Fibroblast of mammary gland (primary cell): ENCODE measurements around the gene SLC25A31.

Experiments used
- DNase-seq: peaks from one replicate; pipeline ENCODE4 v3.0.0-alpha.2; 2010; ENCODE audit warnings: low read depth
- H3K4me3 ChIP-seq: 2 replicates; pipeline ENCODE4 v1.5.1; 2011; ENCODE audit warnings: low read depth, mild to moderate bottlenecking, low read length, moderate library complexity; ENCODE audit not compliant: control insufficient read depth
- TF ChIP-seq, protein P1 (sequence below): conservative IDR thresholded peaks from 2 replicates; pipeline ENCODE4 v1.5.1; 2011; ENCODE audit warnings: low read depth, low read length, inconsistent platforms; ENCODE audit not compliant: control insufficient read depth, insufficient read depth

SLC25A31 gene

DNA sequence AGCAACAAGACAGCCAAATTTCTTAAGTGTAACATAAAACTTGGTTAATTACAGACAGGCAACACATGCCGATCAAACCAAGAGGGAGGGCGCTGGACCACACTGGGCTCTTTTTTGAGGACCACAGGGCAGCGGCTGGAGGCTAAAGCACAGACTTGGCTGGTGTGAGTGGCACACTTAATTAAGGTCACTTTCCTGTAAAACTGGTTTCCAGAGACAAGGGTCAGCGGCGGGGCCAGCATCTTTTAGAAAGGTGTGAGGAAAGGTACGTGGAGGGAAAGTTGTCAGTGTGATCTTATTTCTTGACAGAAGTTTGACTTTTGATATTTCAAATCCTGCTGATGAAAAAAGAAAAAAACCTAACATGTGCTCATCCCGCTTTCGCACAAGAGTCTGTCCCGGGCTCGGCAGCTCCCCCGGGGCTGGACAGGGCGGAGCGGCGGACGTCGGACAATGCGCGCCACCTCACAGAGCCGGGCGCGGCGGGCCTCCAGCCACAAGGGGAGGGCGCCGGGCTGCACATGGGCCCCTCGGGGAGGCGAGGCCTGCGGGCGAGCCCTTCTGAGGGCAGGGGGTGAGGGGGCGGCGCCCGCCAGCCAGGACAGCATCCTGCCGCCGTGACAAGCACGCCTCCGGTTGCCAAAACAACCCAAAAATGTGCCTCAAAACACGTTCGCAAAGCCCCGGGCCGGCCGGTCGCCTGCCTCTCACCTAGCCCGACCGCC, 51.3 kb downstream of the SLC25A31 start:
- TF ChIP-seq, protein P1, sequence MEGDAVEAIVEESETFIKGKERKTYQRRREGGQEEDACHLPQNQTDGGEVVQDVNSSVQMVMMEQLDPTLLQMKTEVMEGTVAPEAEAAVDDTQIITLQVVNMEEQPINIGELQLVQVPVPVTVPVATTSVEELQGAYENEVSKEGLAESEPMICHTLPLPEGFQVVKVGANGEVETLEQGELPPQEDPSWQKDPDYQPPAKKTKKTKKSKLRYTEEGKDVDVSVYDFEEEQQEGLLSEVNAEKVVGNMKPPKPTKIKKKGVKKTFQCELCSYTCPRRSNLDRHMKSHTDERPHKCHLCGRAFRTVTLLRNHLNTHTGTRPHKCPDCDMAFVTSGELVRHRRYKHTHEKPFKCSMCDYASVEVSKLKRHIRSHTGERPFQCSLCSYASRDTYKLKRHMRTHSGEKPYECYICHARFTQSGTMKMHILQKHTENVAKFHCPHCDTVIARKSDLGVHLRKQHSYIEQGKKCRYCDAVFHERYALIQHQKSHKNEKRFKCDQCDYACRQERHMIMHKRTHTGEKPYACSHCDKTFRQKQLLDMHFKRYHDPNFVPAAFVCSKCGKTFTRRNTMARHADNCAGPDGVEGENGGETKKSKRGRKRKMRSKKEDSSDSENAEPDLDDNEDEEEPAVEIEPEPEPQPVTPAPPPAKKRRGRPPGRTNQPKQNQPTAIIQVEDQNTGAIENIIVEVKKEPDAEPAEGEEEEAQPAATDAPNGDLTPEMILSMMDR, result no peak
- DNase-seq, result peak; percentile 32
- peak overlapping the region; percentile 83 for H3K4me3 ChIP-seq

DNA sequence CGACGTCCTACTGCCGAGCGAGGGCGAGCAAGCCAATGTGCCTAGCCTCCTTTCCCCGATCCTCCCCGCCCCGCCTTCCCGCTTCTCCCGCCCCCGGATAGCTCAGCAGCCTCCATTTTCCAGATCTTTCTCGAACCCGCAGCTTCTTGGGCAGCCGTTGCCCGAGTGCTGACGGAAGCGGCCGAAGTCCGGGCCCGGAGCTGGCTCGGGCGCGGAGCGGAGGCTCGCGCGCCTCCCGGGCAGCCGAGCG, 51.8 kb downstream of the SLC25A31 start:
- peak overlapping the region; percentile 83 for H3K4me3 ChIP-seq
- TF ChIP-seq, protein P1, result no peak
- DNase-seq, result peak; percentile 77

DNA sequence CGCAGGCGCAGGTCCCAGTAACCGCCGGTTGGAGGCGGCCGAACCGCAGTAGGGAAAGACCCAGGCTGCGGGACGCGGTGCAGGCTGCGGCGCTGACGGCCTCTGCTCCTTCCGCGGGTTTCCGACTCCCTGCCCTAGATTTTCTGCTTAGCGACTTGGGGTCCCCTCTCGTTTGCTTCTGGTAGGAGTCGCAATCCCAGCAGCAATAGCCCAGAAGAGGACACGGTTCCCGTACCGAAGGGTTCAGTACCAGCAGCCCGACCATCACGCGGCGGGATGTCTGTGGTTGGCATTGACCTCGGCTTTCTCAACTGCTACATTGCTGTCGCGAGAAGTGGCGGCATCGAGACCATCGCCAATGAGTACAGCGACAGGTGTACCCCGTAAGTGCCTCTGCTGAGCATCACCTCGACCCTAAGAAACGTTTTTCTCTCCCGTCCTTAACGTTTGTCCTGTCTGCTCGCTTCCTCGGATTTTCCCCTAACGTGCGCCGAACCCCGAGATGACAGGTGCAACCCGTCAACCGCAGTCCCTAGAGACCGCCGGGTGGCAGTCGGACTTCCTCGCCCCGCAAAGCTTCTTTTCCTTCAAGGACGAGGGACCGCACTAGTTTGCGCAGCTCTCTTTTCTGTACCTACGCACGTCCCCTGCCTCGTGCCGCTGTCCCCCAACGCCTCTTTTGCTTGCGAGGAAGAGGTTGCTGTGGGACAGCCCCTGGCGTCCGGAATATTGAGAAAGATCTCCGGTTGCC, 52.2 kb downstream of the SLC25A31 start, which contains the start of gene HSPA4L:
HSPA4L (plus strand) TSS at position 48 of the 751 bp plus-strand sequence; CDS start at position 277, 229 bp downstream.
- DNase-seq, result peak; percentile 25
- peak within 1 kb of the TSS; percentile 83 for H3K4me3 ChIP-seq
- TF ChIP-seq, protein P1, result no peak

DNA sequence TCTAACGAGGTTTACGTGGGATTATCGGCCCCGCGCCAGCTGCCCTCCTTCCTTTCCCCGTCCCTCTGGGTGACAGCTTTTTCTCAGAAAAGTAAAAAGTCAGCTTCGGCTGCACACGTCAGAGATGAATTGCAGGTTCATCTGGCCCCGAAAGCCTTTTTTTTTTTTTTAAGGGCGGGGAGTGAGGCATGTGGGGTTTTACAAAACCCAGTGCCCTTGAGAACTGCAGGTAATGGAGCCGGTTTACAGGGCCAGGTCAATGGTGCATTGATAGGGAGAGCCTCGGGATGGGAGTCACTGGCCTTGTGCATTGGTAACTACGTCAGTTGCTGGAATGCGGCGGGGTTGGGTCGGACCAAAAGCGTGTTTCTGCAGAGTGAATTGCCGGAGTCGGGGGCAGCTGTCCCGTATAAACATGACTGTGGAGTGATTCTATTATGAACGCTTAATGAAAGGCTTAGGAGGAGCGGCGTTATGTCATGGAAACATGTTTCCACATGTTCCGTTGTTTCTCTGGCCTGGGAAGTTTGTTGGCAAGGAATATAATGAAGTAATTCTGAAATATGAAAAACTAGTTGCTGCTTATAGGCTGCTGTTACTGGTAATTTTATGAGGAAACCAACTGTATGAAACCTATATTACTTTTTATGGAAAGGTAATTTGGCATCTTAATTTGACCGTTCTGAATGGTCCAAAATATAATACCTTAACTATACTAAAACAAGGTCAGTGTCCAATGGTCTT, 53.0 kb downstream of the SLC25A31 start:
- peak; percentile 65 for DNase-seq
- TF ChIP-seq, protein P1, result no peak
- H3K4me3 ChIP-seq, result peak overlapping the region; percentile 83

DNA sequence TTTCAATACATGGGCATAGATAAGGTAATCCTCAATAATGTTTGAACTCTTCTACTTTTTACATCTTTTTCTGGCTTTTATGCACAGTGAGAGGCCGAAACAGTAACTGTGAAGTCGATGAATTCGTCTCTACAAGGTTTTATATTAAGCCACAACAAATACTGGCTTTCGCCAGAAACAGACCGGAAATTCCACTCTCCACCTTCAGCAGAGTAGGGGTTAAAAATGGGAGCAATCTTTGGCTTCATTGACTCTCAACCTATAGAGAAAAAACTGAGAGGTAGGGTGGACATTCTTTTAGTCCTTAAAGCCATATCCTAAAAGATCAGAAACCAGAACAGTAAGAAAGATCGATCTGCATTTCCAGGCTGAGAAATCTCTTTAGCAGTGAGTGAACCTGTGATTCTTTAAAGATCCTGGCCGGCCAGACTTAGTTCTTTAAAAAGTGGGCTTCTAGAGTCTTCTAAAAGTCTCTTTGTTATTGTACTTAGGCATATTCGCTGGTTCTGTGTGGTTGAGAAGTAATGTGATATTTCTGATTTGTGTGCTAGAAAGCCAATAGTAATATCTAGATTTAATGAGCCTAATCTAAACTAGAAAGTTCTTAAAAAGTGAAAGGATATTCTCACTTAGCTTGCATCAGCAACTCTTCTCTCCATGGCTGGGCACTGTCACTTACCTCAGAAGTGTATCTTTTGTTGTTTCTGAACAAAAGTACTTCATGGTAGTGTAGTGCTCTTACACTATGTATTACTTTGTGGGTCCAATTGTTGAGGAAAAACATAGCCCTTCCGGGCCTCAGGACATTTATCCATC, 54.0 kb downstream of the SLC25A31 start:
- no peak for DNase-seq
- TF ChIP-seq, protein P1, result no peak
- no peak overlapping the region for H3K4me3 ChIP-seq

DNA sequence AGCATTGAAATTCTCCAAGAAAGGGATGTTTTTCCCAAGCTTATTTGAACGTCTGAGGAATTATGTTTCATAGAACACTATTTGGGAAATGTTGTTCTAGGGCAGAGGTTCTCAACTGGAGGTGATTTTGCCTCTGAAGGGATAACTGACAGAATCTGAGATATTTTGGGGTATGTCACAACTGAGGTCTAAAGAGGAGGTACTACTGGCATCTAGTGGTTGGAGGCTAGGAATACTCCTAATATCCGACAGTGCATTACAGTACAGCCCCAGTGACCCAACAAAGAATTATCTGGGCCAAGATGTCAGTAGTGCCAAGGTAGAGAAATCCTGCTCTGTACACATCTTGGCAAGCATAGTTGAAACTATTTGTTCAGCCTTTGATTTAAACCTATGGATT, 58.3 kb downstream of the SLC25A31 start:
- H3K4me3 ChIP-seq, result no peak overlapping the region
- DNase-seq, result peak; percentile 12
- TF ChIP-seq, protein P1, result peak; percentile 40
